ENCODE data around the gene DGUOK. TPM values are rescaled to one million over a fixed set of nuclear protein-coding genes. Genes with fewer than 3 reads are reported as not detected.

The DGUOK gene
- total RNA-seq, 2 donors from 2014 or later: 77.4 to 107 TPM

DNA sequence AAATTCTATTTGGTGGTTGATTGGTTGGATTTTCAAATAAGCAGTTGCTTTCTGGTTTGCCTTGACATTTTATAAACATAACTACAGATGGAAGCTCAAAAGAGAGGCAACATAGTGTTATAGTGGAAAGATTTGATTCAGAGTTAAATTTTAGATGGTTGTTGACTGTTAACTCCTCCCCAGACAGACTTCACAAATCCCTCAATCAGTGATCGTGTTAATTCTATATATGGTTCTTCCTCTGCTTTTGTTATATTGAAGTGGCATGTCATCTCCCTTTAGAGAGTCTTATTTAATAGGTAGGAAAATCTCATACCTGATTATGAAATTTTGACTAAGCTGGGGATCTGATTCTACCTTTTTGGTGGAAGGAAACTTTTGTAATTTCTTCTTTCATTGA, 19.5 kb downstream of the DGUOK start:
- TF ChIP-seq POLR2AphosphoS5 (IDR thresholded peaks at IDR 0.05) (no peak), POLR2A (IDR thresholded peaks at IDR 0.05) (no peak)
- intact Hi-C loops (cut with DNase I): no loop called here
- 96% methylated on average over 1 of the region's 1 CpG for WGBS

DNA sequence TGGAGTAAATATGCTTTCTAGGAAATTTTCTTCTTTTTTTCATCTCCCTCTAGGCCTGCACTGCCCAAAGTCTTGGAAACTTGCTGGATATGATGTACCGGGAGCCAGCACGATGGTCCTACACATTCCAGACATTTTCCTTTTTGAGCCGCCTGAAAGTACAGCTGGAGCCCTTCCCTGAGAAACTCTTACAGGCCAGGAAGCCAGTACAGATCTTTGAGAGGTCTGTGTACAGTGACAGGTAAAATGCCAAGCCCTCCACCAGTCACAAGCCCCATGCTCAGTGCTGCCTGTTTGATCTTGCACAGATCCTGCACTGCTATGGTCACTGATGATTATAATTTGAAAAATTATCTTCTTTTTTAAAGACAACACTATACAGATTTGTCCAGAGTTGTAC, 20.0 kb downstream of the DGUOK start:
- no peaks in the 10 kb centered on the region for H3K4me1 ChIP-seq (replicated peaks)
- no peak overlapping the region for H3K27ac ChIP-seq
- DNase-seq (ENCODE audit: low spot score): no peak
- no peak overlapping the region for H3K4me3 ChIP-seq
- WGBS: 90% methylated on average over 3 of the region's 3 CpGs
- H3K36me3 ChIP-seq: peaks cover 0 to 9% of the 10 kb centered on the region in 2 donors
- intact Hi-C loops (cut with DNase I): no loop called here
- no peak for TF ChIP-seq POLR2AphosphoS5 (IDR thresholded peaks at IDR 0.05)
- no peak for TF ChIP-seq CTCF (IDR thresholded peaks at IDR 0.05)
- no peak for TF ChIP-seq POLR2A (IDR thresholded peaks at IDR 0.05)
- H3K27me3 ChIP-seq (replicated peaks; ENCODE audit: insufficient read depth): no peaks in the 10 kb centered on the region
- no peaks in the 10 kb centered on the region for H3K9me3 ChIP-seq

More for the DNA sequence above, 19.5 kb downstream of the DGUOK start:
- Histone ChIP-seq H3K9me3 (no peaks in the 10 kb centered on the region), H3K36me3 (peaks cover 0 to 9% of the 10 kb centered on the region in 2 donors), H3K27ac (no peak overlapping the region), H3K27me3 (replicated peaks; ENCODE audit: insufficient read depth) (no peaks in the 10 kb centered on the region), H3K4me1 (replicated peaks) (no peaks in the 10 kb centered on the region), H3K4me3 (no peak overlapping the region)
- DNase-seq (ENCODE audit: low spot score): no peak

DNA sequence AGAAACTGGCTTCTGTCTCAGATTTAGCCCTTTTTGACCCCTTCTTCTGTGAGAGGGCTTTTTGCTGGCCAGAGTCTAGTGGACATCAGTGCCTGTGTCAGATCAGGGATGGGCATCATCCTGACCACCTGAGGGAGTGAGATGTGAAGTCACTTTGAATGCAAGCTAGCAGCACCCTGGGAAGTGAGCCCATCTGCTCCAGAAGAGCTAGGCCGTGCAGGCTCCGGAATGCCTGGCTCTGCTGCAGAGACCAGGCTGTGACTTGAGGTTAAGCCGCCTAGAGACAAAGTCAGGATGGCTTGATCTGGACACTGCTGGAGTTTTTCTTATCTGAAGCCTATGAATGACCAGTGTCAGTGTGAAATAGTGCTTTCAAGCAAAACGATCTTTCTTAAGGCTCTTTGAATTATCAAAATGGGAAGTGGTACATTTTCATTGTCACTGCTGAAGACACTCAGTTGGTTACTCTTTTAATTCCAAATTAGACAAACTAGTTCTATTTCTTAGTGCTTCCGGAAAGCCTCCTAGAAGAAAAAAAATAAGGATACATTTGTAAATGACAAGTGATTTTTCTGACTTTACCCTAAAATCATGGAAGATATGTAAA, 20.8 kb downstream of the DGUOK start:
- no peak overlapping the region for H3K27ac ChIP-seq
- TF ChIP-seq CTCF (IDR thresholded peaks at IDR 0.05): no peak
- TF ChIP-seq POLR2A (IDR thresholded peaks at IDR 0.05): no peak
- TF ChIP-seq POLR2AphosphoS5 (IDR thresholded peaks at IDR 0.05): no peak
- H3K36me3 ChIP-seq: peaks cover 0 to 9% of the 10 kb centered on the region in 2 donors
- H3K9me3 ChIP-seq: no peaks in the 10 kb centered on the region
- no peak overlapping the region for H3K4me3 ChIP-seq
- no peak for DNase-seq (ENCODE audit: low spot score)
- no peaks in the 10 kb centered on the region for H3K27me3 ChIP-seq (replicated peaks; ENCODE audit: insufficient read depth)
- WGBS: 88% methylated on average over 5 of the region's 5 CpGs
- intact Hi-C loops (cut with DNase I): no loop called here
- H3K4me1 ChIP-seq (replicated peaks): no peaks in the 10 kb centered on the region

- H3K4me3 ChIP-seq: no peak overlapping the region
- no peaks in the 10 kb centered on the region for H3K27me3 ChIP-seq (replicated peaks; ENCODE audit: insufficient read depth)
- no peak overlapping the region for H3K27ac ChIP-seq
- H3K4me1 ChIP-seq (replicated peaks): no peaks in the 10 kb centered on the region
- intact Hi-C loops (cut with DNase I): no loop called here
- no peak for TF ChIP-seq POLR2AphosphoS5 (IDR thresholded peaks at IDR 0.05)
- TF ChIP-seq POLR2A (IDR thresholded peaks at IDR 0.05): no peak
- TF ChIP-seq CTCF (IDR thresholded peaks at IDR 0.05): no peak
- no peaks in the 10 kb centered on the region for H3K9me3 ChIP-seq
- H3K36me3 ChIP-seq: peaks cover 0 to 9% of the 10 kb centered on the region in 2 donors
- DNase-seq (ENCODE audit: low spot score): no peak
These were observed 23.1 kb downstream of the DGUOK start for GRCh38 chr2:73949802-73950201.

DNA sequence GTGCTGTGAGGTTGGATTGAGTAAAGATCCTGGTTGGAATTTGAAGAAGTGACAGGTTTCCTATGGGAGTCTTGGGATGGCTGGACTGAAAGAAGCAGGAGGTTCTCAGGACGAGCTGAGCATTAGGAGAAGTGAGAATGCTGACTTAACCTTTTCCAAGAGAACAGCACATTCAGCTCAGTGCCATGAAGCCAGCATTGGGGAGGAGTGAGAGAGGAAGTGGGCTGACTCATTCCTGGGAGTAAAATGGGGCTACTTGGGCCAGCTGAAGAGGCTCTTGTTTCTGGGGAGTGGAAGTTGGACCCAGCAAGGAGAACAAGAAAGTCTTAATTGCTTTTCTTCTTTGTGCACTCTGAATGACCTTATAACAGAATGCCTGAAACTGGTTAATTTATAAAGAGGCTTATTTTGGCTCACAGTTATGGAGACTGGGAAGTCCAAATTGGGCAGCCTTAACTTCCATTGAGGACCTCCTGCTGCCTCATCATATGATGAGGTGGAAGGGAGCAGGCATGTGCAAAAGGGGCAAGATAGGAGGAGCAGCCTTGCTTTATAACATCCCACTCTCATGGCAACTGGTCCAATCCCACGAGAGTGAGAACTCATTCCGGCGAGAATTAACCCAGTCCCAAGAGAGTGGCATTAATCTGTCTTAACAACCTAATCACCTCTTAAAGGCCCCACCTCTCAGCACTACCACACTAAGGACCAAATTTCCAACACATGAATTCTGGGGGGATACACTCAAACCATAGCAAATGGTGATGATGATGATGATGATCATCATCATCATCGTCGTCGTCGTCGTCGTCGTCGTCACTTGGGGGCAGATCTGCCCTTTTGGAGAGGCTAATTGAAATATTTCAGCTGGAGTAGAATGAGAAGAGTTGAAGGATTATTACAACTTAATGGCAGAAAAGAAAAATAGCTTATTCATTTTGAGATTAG, 26.1 kb downstream of the DGUOK start:
- Histone ChIP-seq H3K4me1 (replicated peaks) (no peaks in the 10 kb centered on the region), H3K27me3 (replicated peaks; ENCODE audit: insufficient read depth) (no peaks in the 10 kb centered on the region), H3K4me3 (no peak overlapping the region), H3K9me3 (no peaks in the 10 kb centered on the region), H3K27ac (no peak overlapping the region), H3K36me3 (peaks cover 0 to 9% of the 10 kb centered on the region in 2 donors)
- intact Hi-C loops (cut with DNase I): no loop called here
- no peak for TF ChIP-seq CTCF (IDR thresholded peaks at IDR 0.05)
- TF ChIP-seq POLR2A (IDR thresholded peaks at IDR 0.05): no peak
- no peak for TF ChIP-seq POLR2AphosphoS5 (IDR thresholded peaks at IDR 0.05)
- DNase-seq (ENCODE audit: low spot score): no peak
- 71% methylated on average over 12 of the region's 12 CpGs for WGBS

All from prostate gland (tissue), 2 donors.